Ovary (tissue), 9 donors: ENCODE measurements around the gene NREP. TPM values are rescaled to one million over a fixed set of nuclear protein-coding genes. Genes with fewer than 3 reads are reported as not detected.

Experiments
- DNase-seq, 5 donors: peaks; one replicate each; pipeline ENCODE4 v3.0.0-alpha.2; 2019 to 2020
- H3K27ac ChIP-seq, 2 donors: fragments of 200-600 bp; one replicate each; pipeline versions ENCODE4 v1.5.1 to v1.8.0; 2019 to 2022
- H3K27me3 ChIP-seq: fragments of 200-600 bp; one replicate; pipeline ENCODE4 v1.8.0; 2022
- H3K36me3 ChIP-seq: fragments of 200-600 bp; sonication (generic); one replicate; pipeline ENCODE4 v1.5.1; 2019
- H3K4me1 ChIP-seq: one replicate; pipeline ENCODE4 v1.8.1; 2013; ENCODE audit warnings: mild to moderate bottlenecking, moderate library complexity; ENCODE audit not compliant: insufficient read depth
- H3K4me3 ChIP-seq: fragments of 200-600 bp; sonication (generic); one replicate; pipeline ENCODE4 v1.5.1; 2017
- H3K9me3 ChIP-seq, 2 donors: fragments of 200-600 bp in 1 of 2; sonication (generic) in 1 of 2; one replicate each; pipeline versions ENCODE4 v1.5.1 to v1.8.1; 2013 to 2019; ENCODE audit warnings: mild to moderate bottlenecking in 1 of 2, moderate library complexity in 1 of 2
- CTCF ChIP-seq, 3 donors: fragments of 450-650 bp in 2 of 3; fragments of 200-600 bp in 1 of 3; IDR thresholded peaks; one replicate each; pipeline versions ENCODE4 v1.5.1 to v1.8.0; 2016 to 2022; ENCODE audit warnings: antibody characterized with exemption in 3 of 3, mild to moderate bottlenecking in 1 of 3
- EP300 ChIP-seq: sonication (generic); formaldehyde crosslinking; IDR thresholded peaks from one replicate; pipeline ENCODE4 v1.6.1; 2017; ENCODE audit warnings: antibody characterized with exemption
- POLR2A ChIP-seq: fragments of 450-650 bp; IDR thresholded peaks from one replicate; pipeline ENCODE4 v1.6.1; 2017; ENCODE audit warnings: antibody characterized with exemption, mild to moderate bottlenecking, moderate library complexity
- WGBS, 3 donors: extraction: QIAGEN DNeasy Blood & Tissue Kit in 1 of 3; methylation state at CpG; one replicate each; pipeline versions ENCODE4 v1.1.5 to v1.1.7; 2013 to 2017; 5-methylcytosine and 5-hydroxymethylcytosine counted together
- intact Hi-C, 4 donors: fragments of 100-400 bp; cut with DNase I; formaldehyde crosslinking; loops; one replicate each; pipeline versions ENCODE4 v1.11.0 to v1.15.1; 2022 to 2023
- polyA plus RNA-seq, 2 donors: library from polyadenylated mRNA; stranded (reverse); fragments of 200-250 nt in 1 of 2; fragments of 350-450 nt in 1 of 2; fragmentation: Illumina TruSeq in 1 of 2; extraction: RNeasy Lipid Tissue Mini Kit (QIAGEN cat#74804) in 1 of 2; gene quantifications; one replicate each; pipeline ENCODE4 v1.2.3, GENCODE V29; 2013 to 2014
- total RNA-seq, 7 donors: library from RNA; depleted of rRNA in 2 of 7; stranded (reverse); fragments of >200 nt in 2 of 7; fragmentation: NEBNext Ultra II Directional in 3 of 7; extraction: Animal tissue kit (Norgen Biotek cat#: 25700) in 3 of 7; gene quantifications; one replicate each; pipeline versions ENCODE4 v1.1.0 to v1.2.4, GENCODE V29; 2016 to 2023
- donor health status: DM: no; HTN: no; CAD: no; lungs with moderate emphysema.
- donor health status: DM: no; HTN: no; CAD: no.
- donor health status: Bipolar disorder and iron deficiency.
- donor health status: DM: yes; HTN: yes; CAD: no.
- donor health status: DM: no; HTN: no; CAD: no.
- donor health status: DM: yes; HTN: yes; CAD: no.

The NREP gene
- total and polyA plus RNA-seq, 9 donors: 17.0 to 129 (median 31.2) TPM

- intact Hi-C loops: no loop called here
- Histone ChIP-seq H3K36me3 (no peaks in the 10 kb centered on the region), H3K27me3 (no peaks in the 10 kb centered on the region), H3K27ac (no peak overlapping the region), H3K9me3 (no peaks in the 10 kb centered on the region), H3K4me3 (no peak overlapping the region), H3K4me1 (no peaks in the 10 kb centered on the region)
- DNase-seq: no peak
- 58 to 94% (median 65%) methylated on average over 3 of the region's 3 CpGs for WGBS, 3 donors
- TF ChIP-seq CTCF (IDR thresholded peaks at IDR 0.05): no peak
- TF ChIP-seq POLR2A: no peak
- TF ChIP-seq EP300: no peak
These were observed 43.4 kb upstream of the NREP start for GRCh38 chr5:111800351-111800750.

GRCh38 chr5:111795142-111795541 is 38.1 kb upstream of the NREP start:
- TF ChIP-seq POLR2A (no peak), CTCF (IDR thresholded peaks at IDR 0.05) (no peak), EP300 (no peak)
- intact Hi-C loops: no loop called here
- DNase-seq: no peak
- H3K27me3 ChIP-seq: no peaks in the 10 kb centered on the region
- H3K9me3 ChIP-seq: no peaks in the 10 kb centered on the region
- WGBS, 3 donors: 91 to 94% (median 91%) methylated on average over 1 of the region's 1 CpG
- H3K27ac ChIP-seq: no peak overlapping the region
- H3K36me3 ChIP-seq: no peaks in the 10 kb centered on the region
- H3K4me3 ChIP-seq: no peak overlapping the region
- H3K4me1 ChIP-seq: no peaks in the 10 kb centered on the region

- H3K4me3 ChIP-seq: no peak overlapping the region
These were observed 35.6 kb upstream of the NREP start for GRCh38 chr5:111792471-111793058.

GRCh38 chr5:111790295-111790694 is 33.3 kb upstream of the NREP start:
- Histone ChIP-seq H3K4me1 (no peaks in the 10 kb centered on the region), H3K27ac (no peak overlapping the region), H3K27me3 (no peaks in the 10 kb centered on the region), H3K9me3 (no peaks in the 10 kb centered on the region), H3K36me3 (no peaks in the 10 kb centered on the region), H3K4me3 (no peak overlapping the region)
- intact Hi-C loops: no loop called here
- DNase-seq: no peak
- TF ChIP-seq CTCF (IDR thresholded peaks at IDR 0.05) (no peak), EP300 (no peak)
- WGBS, 3 donors: 96 to 98% (median 98%) methylated on average over 1 of the region's 1 CpG

More at GRCh38 chr5:111792471-111793058, 35.6 kb upstream of the NREP start:
- Histone ChIP-seq H3K27ac (no peak overlapping the region), H3K9me3 (no peaks in the 10 kb centered on the region), H3K27me3 (no peaks in the 10 kb centered on the region), H3K4me1 (no peaks in the 10 kb centered on the region), H3K36me3 (no peaks in the 10 kb centered on the region)
- 63 to 74% (median 68%) methylated on average over 4 of the region's 4 CpGs for WGBS, 3 donors
- intact Hi-C loops: no loop called here
- TF ChIP-seq EP300 (no peak), POLR2A (no peak), CTCF (IDR thresholded peaks at IDR 0.05) (no peak)
- no peak for DNase-seq
